ENCODE data around the gene VAV2.

The VAV2 gene

DNA sequence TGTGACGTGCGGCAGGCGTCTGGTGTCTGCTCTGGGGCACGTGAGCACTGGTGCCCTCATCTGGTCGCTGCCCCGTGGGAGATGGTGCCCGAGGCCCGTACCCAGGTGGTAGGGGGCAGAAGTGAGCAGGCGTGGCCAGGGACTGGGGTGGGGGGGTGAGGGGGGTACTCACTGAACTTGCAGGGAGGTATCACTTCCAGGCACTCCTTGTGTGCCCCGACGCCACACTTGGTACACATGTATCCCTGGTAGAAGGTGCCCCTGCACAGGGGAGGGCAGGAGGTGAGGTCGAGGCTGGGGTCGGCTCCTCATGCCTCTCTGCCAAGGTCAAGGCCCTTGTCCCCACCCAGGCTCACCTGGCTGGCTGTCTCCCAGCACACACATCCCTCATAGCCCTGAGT, 208.8 kb downstream of the VAV2 start:
- intact Hi-C loops (cut with DNase I): loop anchor here (2.0 kb wide), 1 partner anchor 211 kb away; no protein-coding TSS in a partner anchor

DNA sequence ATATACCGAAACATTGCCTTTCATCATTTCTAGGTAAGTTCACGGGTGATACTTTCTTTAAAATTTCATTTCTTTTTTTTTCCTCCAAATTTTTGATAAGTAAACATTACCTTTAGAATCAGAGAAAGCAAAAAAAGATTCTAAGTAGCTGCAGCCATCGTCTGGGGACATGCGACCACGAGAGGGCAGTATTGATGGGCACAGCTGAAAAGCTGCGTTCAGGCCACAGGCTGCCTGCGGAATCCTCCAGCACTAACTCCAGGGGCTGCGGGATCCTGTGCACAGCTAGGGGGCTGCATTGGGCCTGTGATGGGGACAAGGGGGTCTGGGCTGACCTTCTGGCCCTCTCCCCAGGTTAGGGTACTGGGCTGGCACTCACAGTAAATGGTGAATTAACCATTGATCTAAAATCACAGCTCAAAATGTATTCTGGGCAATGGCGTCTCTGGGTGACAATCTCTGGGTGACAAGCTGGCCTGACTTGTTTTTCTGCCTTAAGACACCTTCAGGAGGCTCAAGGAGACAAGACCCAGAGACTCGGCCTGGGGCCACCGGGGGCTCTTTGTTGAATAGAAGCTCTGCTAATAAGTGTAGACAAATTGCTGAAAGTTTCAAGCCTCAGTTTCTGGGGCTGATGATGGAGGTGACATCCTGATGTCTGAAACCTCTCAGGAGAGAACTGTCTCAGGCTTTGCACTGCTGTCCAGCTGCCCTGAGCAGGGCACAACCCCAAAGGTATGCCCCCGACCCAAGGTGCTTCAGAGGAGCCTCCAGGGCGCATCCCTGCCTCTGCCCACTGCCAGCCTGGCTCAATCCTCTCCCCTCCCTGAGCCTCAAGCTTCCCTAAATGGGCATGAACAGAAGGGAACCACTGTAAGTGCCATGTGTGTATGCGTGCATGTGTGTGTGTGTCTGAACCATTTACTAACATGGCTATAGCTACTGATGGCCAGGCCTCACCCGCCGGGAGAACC, 209.7 kb downstream of the VAV2 start:
- intact Hi-C loops (cut with DNase I): loop anchor here (2.0 kb wide), 1 partner anchor 212 kb away; no protein-coding TSS in a partner anchor
- peak; percentile 74 to 96 (median 84) for DNase-seq

More for the DNA sequence above, 208.8 kb downstream of the VAV2 start:
- DNase-seq: peak in 2 of 10 donors; percentile 61 to 71

- intact Hi-C loops (cut with DNase I): loop anchor here (2.0 kb wide), 1 partner anchor 213 kb away; no protein-coding TSS in a partner anchor
- DNase-seq: peak in 2 of 10 donors; percentile 82 to 87
These were observed 210.3 kb downstream of the VAV2 start for GRCh38 chr9:133781828-133782135.

DNA sequence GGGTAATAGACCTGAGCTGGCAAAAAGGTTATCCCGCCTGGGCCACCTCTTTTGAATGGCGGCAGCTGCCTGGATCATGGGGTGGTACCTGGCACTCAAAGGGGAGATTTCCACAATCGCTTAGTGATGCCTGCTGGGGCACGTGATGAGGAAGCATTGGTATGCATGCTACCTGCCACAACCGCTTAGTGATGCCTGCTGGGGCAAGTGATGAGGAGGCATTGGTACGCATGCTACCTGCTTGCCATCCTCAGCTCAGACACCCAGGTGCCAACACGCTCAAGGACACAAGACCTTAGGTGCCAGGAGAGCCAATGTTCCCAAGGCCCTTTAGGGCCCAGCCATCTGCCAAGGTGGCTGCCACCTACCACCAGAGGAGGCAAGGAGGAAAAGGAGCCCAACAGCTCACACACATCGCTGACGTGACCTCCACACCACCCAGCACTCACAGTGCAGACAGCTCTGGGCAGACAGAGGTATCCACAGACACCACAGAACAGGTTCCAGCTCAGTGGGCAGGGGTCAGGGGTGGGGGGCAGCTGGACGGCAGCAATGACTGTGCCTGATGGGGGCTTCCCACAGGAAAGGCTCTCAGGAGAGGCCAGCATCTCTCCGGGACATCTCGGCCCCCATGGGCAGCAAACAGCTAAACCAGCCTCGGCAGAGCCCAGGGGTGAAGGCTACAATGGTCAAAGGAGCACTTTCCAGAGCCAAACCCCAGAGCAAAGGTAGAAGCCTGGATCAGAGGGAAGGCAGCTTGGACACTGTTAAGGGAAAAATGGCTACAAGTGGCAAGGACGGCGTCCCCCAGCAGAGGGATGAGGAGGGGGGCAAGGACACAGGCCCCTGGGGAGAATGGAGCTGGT, 210.9 kb downstream of the VAV2 start:
- intact Hi-C loops (cut with DNase I): no loop called here
- DNase-seq: peak in 3 of 10 donors; percentile 12 to 63 (median 56)

GRCh38 chr9:133780404-133780945, 211.6 kb downstream of the VAV2 start:
- DNase-seq: peak in 3 of 10 donors; percentile 9 to 62 (median 22)
- intact Hi-C loops (cut with DNase I): no loop called here

DNA sequence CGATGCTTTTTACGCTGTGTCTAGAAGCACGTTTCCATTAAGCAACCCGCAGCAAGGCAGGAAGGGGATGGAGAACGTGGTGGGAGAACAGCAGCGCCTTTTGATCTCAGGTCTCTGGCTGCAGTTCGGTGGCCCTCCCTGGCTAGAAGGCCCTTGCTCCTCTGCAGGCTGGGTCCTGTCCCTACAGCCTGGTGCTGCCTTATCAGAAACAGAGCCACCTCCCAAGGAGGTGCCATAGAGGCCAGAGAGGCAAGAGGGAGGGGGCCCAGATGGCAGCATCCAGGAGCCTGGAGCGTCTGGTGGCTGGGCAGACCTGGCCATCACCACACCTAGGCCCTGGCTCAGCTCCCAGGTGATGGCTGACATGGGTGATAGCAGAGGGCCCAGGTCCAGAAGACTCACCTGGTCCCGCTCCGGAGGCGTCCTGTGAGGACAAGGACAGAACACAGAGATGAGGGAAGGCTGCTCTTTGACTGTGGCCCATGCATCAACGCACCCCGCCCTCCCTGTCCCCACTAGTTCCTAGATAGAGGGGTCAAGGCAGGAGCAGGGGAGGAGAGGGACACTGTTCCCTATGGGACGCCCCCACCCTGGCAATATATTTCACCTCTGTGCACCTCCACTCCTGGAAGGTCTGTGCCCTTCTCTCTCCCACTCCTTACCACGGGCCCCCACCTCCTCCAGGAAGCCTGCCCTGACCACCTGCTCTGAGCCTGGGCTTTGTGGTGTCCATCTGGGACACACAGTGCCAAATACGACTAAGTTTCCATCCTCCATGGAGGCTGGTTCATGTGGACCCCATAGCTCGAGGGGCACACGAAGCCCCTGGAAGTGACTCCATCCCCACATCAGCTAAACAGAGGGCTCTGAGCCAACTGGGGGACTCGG, 212.4 kb downstream of the VAV2 start:
- DNase-seq: peak in 4 of 10 donors; percentile 16 to 75 (median 46)
- intact Hi-C loops (cut with DNase I): no loop called here

GRCh38 chr9:133779081-133779480, 213.0 kb downstream of the VAV2 start:
- DNase-seq: peak in 4 of 10 donors; percentile 18 to 70 (median 44)
- intact Hi-C loops (cut with DNase I): no loop called here

GRCh38 chr9:133778336-133779013, 213.6 kb downstream of the VAV2 start:
- DNase-seq: peak in 4 of 10 donors; percentile 12 to 70 (median 56)
- intact Hi-C loops (cut with DNase I): no loop called here

- intact Hi-C loops (cut with DNase I): no loop called here
- DNase-seq: peak in 4 of 10 donors; percentile 14 to 59 (median 33)
These were observed 214.3 kb downstream of the VAV2 start for GRCh38 chr9:133777871-133778270.

- DNase-seq: peak in 4 of 10 donors; percentile 9 to 76 (median 52)
- intact Hi-C loops (cut with DNase I): no loop called here
These were observed 214.9 kb downstream of the VAV2 start for GRCh38 chr9:133777068-133777791.

- peak in 4 of 10 donors; percentile 24 to 77 (median 63) for DNase-seq
- intact Hi-C loops (cut with DNase I): no loop called here
These were observed 215.9 kb downstream of the VAV2 start for GRCh38 chr9:133775951-133776905.

DNA sequence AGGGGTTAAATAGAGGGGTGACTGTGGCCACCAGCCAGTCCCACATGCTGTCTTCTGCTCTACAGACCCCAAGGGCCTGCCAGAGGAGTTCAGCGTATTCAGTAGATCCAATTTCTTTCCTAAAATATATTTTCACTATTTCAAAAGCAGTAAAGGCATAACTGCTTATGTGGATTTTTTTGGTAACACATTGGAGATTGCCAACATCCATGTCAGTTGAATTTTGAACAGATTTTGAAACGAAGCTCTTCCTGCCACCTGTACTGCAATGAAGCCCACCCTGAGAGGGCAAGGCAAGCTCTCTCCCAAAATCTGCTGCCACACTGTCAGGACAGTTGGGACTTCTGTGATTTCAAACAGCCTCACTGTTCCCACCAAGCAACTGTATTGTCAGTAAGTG, 216.8 kb downstream of the VAV2 start:
- no peak for DNase-seq
- intact Hi-C loops (cut with DNase I): no loop called here

GRCh38 chr9:133774799-133775198, 217.3 kb downstream of the VAV2 start:
- intact Hi-C loops (cut with DNase I): no loop called here
- DNase-seq: peak in 5 of 10 donors; percentile 4 to 74 (median 42)

DNA sequence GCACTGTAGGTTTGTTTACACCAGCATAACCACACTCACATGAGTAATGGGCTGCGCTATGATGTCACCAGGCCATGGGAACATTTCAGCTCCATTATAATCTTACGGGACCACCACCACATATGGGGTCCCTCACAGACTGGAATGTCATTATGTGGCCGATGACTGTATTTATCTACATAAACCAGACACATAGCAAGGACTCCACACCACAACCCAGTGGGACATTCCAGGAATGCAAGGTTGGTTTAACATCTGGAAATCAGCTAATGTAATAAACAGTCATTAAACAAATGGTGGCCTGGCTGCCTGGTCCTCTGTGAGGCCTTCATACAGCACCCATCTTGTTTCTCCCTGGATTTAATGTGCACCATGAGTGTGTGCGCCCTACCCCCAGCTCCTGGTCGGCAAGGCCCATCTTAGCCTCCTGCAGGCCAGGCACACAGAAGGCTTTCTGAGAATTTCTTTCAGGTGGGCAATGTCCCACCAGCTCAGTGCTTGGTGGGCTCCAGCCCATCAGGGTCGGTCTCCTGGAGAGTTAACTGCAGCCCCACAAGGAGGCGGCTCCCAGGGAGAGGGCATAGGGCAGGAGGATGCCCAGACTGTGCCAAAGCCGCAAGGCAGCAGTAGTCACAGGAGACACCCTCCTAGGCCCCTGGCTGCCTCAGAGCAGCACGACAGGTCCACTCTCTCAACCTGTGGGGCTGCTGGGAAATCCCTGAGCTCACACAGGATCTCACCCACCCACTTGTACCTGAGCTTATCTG, 218.1 kb downstream of the VAV2 start:
- intact Hi-C loops (cut with DNase I): no loop called here
- DNase-seq: peak in 5 of 10 donors; percentile 1 to 57 (median 19)

GRCh38 chr9:133772581-133772980, 219.5 kb downstream of the VAV2 start:
- intact Hi-C loops (cut with DNase I): no loop called here
- DNase-seq: peak in 1 of 10 donors; percentile 14
